Peyer's patch (tissue), 4 donors: ENCODE results near the gene SGCB.
"Not testable (repeated sequence)": the region's sequence is repeated elsewhere in the genome, so short reads cannot be mapped to it uniquely, and the experiment has no call there.

Source experiments
- CTCF ChIP-seq, 6 experiments: fragments of 450-650 bp in 4 of 6; fragments of 200-600 bp in 2 of 6; sonication (generic) in 1 of 6; IDR thresholded peaks; one replicate each; pipeline ENCODE4 v1.5.1; 2017 to 2019; ENCODE audit warnings: antibody characterized with exemption in 6 of 6, mild to moderate bottlenecking in 3 of 6, moderate library complexity in 1 of 6
- POLR2A ChIP-seq, 2 donors: fragments of 450-650 bp; IDR thresholded peaks; one replicate each; pipeline ENCODE4 v1.5.1; 2017; ENCODE audit warnings: antibody characterized with exemption in 2 of 2, mild to moderate bottlenecking in 2 of 2, moderate library complexity in 2 of 2

GRCh38 chr4:52086425-52086824, 48.3 kb upstream of the SGCB start:
- not testable (repeated sequence) for TF ChIP-seq POLR2A, CTCF (IDR thresholded peaks at IDR 0.05)
